A549 treated with ZK216348 at 1 μM for 4 hours (cell line): ENCODE data around the gene RASGRF2. TPM values are rescaled to one million over a fixed set of nuclear protein-coding genes. Genes with fewer than 3 reads are reported as not detected.

Experiments used
- total RNA-seq: library from RNA; stranded (reverse); fragments of 200-300 nt; extraction: Qiagen RNA extraction; gene quantifications from 5 replicates; pipeline ENCODE4 v1.2.3, GENCODE V29; 2022; ENCODE audit warnings: low read depth

The RASGRF2 gene, protein sequence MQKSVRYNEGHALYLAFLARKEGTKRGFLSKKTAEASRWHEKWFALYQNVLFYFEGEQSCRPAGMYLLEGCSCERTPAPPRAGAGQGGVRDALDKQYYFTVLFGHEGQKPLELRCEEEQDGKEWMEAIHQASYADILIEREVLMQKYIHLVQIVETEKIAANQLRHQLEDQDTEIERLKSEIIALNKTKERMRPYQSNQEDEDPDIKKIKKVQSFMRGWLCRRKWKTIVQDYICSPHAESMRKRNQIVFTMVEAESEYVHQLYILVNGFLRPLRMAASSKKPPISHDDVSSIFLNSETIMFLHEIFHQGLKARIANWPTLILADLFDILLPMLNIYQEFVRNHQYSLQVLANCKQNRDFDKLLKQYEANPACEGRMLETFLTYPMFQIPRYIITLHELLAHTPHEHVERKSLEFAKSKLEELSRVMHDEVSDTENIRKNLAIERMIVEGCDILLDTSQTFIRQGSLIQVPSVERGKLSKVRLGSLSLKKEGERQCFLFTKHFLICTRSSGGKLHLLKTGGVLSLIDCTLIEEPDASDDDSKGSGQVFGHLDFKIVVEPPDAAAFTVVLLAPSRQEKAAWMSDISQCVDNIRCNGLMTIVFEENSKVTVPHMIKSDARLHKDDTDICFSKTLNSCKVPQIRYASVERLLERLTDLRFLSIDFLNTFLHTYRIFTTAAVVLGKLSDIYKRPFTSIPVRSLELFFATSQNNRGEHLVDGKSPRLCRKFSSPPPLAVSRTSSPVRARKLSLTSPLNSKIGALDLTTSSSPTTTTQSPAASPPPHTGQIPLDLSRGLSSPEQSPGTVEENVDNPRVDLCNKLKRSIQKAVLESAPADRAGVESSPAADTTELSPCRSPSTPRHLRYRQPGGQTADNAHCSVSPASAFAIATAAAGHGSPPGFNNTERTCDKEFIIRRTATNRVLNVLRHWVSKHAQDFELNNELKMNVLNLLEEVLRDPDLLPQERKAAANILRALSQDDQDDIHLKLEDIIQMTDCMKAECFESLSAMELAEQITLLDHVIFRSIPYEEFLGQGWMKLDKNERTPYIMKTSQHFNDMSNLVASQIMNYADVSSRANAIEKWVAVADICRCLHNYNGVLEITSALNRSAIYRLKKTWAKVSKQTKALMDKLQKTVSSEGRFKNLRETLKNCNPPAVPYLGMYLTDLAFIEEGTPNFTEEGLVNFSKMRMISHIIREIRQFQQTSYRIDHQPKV (N-terminal part only)
- 1.6 to 2.3 TPM (median 2.0 TPM) in 5 replicates for total RNA-seq

GRCh38 chr5:80959768-80960442 is at the start of gene RASGRF2:
RASGRF2 (plus strand) TSS chr5:80960363; CDS start chr5:80960739, 376 bp downstream.

DNA sequence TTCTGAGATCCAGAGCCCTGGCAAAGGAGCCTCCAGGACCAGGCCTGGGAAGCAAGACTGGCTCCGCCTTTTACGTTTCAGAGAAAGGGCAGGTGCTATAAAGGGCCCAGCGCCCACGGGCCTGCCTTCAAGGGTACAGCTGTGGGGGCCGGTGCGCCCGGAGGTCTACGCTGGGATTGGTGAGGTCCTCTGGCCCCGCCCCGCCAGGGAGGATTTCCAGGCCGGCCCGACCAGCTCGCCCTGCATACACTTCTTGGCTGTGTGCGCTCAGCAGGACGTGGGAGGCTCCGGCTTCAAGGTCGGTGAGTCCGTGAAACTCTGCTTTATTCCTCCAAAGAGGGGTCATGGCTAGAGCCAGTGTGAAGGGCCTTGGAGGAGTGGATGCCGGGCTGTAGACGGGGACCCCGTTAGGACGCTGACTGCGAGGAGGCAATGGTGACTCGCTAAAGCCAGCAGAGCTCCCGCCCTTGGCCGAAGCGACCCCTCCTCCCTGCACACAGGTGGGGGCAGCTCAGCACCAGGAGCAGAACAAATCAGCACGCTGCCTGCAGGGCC is 273.0 kb downstream of the RASGRF2 start, which contains the start of gene CKMT2:
Gene CKMT2, plus strand, starts transcription at position 243 of the 555 bp plus-strand sequence. CDS start 17,811 bp downstream, outside the sequence.

